GM11168 (cell line): Measurements from ENCODE around the gene SPOCK3.
"Not testable (repeated sequence)": the region's sequence is repeated elsewhere in the genome, so short reads cannot be mapped to it uniquely, and the experiment has no call there.

Experiments
- in situ Hi-C: fragments of 300-500 bp; cut with MboI; formaldehyde crosslinking; loops from one replicate; pipeline ENCODE4 v1.12.0; 2022; ENCODE audit warnings: low sequenced_read_pairs; ENCODE audit not compliant: unreplicated experiment

SPOCK3 gene

DNA sequence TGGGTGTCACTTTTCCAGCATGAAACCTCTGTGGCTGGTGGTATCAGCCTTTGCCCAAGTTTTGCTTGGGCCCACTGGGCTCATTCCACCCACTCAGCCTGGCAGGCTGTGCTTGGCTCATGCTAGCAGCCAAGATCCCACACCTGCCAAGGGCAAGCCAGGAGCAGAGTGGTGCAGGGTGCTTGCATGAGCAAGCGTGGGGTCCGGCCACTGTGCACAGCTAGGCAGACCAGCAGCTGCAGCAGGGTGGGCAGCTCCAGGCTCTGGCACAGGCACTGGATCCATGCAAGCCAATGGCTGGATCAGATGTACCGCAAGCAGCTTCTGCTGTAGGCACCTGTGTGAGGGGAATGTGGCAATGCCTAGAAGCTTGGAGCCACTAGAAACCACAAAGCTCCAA, 253.9 kb downstream of the SPOCK3 start:
- in situ Hi-C loops, result no loop called here

DNA sequence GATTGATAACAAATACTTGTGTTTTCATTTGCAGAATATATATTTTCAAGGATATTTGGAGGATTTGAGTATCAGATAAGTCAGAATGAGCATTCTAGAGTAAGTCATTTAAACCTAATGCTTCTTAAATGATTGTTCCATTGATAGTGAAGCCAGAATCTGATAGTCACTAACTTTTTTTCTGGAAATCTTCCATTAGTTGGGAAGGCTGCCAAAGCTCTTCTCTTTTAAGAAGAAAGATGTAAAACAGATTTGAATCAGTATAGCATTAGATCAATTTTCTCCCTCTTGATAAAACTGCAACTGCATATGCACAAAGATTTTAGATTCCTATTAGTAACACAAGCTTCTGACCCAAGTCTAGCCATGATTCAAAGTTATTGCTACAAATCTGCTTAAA, 256.7 kb downstream of the SPOCK3 start:
- in situ Hi-C loops, result no loop called here

DNA sequence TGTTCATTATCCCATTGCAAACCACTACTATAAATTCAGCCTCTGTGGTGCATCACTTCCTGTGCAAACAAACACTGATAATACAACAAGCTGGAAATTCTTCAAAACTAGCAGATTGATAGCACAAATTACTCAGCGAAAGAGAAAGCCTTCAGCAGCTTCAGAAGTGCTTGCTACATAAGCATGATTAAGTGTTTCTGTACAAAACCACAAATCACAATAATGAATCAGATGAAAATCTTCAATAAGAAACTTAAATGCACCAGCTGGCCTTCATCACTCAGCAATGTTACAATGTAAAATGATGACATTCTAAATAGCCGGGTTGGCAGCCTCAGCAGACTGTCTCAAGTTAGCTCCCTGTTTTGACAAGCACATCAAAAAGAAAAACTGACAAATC, 262.2 kb downstream of the SPOCK3 start:
- in situ Hi-C loops, result no loop called here

DNA sequence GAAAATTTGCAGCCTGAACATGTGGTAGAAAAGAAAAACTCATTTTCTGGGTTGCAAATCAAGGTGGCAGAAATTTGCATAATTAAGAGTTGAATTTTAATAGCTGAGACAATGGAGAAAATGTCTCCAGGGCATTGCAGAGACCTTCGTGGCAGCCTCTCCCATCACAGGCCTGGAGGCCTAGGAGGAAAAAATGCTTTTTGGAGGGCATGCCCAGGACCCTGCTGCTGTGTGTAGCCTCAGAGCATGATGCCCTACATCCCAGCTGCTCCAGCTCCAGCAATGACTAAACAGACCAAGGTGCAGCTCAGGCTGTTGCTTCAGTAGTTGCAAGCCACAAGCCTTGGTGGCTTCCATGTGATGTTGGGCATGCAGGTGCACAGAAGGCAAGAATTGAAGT, 266.1 kb downstream of the SPOCK3 start:
- in situ Hi-C loops, result not testable (repeated sequence)

DNA sequence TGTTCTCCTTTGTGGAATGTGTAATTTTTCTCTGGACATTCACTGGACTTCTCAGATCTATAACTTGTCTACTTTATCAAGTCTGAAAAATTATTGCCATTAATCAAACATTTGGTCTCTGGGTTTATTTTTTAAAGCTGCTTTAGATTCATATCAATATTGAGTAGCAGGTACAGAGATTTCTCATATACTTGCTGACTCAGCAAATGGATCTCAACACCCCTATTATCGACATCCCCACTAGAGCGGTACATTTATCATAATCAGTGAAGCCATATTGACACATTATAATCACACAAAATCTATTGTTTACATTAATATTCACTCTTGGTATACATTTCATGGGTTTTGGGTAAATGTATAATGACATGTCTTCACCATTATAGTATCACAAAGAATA, 268.7 kb downstream of the SPOCK3 start:
- in situ Hi-C loops, result no loop called here

DNA sequence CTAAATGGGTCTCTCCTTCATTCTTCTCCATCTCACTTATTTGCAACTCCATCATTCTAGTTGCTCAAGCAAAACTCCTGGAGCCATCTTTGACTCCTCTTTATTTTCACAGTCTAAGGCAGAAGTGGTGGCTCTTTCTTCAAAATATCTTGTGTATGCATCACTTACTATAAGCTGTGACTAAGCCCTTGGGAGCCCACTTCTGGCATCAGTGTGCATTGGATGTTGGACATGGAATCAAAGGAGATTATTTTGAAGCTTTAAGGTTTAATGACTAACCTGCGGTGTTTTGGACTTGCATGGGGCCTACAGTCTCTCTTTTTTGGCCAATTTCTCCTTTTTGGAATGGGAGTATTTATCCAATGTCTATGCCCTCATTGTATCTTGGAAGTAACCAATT, 276.8 kb downstream of the SPOCK3 start:
- in situ Hi-C loops, result no loop called here

DNA sequence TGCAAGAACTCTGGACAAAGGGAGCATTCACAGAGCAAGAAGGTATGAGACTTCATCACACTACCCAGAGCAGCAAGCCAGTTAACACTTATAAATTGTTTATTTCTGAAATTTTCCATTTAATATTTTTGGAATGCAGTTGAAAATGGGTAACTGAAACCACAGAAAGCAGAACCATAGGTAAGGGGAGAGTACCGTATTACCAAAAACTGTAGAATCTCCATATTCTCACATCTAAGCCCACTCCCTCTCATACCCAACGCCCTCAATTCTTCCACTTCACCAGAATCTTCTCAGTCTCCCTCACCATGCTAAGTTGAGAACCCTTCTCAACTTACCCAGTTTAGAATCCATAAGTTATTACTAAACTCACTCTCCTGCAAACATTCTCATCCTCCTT, 277.8 kb downstream of the SPOCK3 start:
- in situ Hi-C loops, result no loop called here

DNA sequence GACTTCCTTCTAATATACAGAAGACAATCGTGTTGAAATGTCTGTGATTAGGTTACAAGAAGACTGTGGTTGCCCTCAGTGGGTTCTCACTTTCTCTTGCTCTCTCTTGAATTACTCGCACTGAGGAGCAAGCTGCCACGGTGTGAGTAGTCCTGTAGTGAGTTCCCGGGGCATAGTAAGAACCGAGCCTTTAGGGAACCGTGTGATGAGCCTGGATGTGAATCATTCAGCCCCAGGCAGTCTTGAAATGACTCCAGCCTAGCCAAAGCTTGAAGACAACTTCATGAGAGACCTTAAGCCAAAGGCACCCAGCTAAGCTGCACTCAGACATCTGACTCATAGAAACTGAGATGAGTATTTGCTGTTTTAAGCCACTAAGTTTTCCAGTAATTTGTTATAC, 292.7 kb downstream of the SPOCK3 start:
- in situ Hi-C loops, result no loop called here

DNA sequence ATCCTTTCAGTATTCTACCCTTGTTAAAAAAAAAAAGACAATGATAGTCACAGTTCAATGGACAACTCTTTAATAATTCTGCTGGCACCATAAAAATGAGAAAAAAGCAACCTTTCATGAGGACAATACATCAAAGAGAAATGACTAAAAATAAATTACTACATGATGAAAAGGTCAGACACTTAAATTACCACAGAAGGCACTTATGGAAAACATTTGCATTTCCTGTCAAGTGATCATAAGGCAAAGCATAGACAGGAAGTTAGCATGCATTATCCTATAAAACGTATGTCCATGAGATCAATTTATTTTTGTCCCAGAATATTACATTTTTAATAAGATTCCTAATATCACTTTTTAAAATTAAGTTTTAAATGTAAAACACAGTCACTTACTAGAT, 303.8 kb downstream of the SPOCK3 start:
- in situ Hi-C loops, result no loop called here

DNA sequence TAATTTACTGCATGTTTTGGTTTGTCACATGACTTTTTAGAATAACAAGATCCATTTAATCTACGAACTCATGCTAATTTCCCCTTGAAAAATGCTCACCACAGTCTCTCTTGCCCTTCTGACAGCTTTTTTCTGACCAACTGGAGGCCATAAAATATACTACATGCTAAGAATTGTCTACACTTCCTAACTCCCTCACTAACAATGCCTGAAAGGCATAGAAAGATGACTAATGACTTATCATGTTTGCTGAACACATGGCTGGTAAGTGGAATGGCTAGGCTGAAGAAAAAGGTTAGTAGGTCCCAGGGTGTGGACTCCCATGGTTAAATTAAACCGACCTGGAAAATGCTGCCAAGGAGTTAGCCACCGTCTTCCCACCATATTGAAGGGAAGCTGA, 309.9 kb downstream of the SPOCK3 start:
- in situ Hi-C loops, result no loop called here

DNA sequence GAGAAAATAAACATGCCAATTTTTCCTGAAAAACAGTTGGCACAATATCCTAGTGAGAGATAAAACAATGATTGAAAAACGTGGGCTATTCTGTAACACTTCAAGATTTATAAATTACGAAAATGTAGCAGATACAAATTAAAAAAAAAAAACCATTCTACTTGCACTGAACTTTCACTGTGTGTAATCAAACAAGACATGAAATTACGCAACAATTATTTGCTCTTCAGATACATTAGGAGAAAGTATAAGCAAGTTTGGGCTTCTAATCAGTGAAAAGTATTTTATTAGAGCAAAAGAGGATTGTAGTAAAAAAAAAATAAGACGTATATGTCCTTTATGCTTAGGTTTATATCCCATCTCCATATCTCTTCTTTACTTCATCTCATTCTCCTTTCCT, 320.4 kb downstream of the SPOCK3 start:
- in situ Hi-C loops, result no loop called here

DNA sequence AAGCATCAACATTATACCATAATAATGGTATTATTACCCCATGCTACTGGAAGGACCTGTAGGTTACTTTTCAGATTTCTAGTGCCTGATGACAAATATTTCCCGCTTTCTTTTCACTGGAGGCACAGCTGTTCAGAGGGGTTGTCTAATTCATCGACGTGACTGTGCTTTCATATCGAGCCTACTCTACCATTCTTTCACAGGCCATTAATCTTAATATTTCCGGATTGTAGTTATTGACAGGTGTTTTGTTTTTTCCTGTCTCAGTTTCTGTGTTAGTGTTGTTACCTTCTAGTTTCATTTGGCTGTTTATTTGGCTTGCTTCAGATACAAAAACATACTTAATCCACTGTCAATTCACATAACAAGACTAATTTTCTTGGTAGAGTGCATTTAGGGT, 330.9 kb downstream of the SPOCK3 start:
- in situ Hi-C loops, result no loop called here

DNA sequence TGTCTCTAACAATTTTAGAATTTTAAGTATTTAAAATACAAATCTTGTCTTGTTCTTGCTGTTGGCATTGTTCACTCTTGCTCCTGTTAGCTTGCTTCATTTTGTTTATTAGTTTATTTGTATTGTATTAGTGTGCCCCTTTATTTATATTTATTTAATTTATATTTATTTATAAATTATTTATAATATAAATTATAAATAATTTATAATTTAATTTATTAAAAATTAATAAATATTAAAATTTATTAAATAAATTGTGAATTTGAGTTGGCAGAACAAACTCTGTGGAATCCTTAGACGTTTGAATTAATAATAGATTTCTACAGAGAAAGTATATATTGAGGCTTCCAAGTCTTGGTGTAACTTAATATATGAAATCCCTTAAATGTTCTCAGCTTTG, 331.4 kb downstream of the SPOCK3 start:
- in situ Hi-C loops, result no loop called here

DNA sequence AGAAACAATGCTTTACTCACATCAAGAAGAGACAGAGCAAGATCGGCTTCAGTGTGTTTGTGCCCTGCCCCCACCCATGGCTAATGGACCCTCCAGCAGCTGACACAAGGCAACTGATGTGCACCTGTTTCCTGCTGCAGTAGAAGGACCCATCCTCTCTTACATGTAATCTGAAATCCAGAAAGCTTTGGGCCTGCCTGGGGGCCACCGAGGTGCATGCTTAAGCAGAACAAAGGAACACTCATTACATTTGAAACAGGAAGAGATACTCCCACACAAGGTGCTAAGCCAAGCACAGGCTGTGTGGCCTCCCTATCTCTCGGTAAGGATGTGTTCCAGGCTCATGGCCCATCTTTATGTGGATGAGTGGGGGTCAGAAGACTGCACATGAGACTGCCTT, 338.0 kb downstream of the SPOCK3 start:
- in situ Hi-C loops, result no loop called here

DNA sequence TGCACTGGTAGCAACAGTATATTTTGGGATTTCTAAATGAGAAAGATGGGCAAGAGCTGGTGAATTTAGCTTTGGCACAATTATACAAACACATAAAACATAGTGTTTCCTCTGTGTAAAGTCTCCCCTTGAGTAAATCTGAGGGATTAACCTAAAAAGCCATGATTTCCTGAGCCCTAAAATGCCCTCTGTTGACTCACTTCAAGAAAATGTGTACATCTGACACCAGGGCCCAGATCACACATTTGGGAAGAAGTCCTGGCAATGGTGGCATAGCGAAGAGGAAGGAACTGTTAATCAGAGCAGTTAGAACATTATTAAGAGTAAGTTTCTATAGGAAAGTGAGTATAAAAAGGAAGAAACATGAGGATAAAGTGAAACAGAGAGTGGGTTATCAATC, 338.5 kb downstream of the SPOCK3 start:
- in situ Hi-C loops, result no loop called here

DNA sequence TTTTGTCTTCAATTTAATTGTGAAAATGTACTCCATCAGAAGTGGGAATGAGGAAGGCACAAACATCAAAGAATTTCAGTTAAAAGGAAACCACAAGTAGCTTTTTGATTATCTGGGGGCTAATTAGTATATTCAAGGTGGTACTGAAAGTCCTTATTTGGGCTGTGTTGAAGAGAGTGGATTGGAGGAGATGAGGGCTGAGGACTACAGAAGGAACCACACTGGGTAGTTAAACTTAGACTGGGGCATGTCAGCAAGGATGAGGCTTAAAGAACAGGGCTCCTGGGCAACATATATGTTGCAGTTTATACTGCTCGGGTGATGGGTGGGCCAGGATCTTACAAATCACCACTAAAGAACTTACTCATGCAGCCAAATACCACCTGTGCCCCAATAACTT, 346.8 kb downstream of the SPOCK3 start:
- in situ Hi-C loops, result no loop called here

DNA sequence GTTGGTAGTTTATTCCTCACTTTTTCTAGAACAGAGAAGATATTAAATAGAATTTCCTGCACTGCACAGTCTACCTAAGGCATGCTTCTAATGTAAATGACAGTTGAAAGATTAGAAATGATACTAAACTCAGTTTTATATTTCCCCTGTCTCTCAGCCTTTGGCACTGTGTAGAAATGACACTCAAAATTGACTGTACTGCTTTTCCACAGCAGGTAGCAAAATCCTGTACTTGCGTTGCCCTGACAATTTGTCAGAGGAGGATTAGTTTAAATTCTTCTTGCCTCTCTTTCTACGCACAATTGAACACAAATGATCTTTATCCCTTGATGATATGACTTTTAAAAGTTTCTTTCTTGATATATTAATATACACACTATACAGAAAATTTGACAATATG, 347.6 kb downstream of the SPOCK3 start:
- in situ Hi-C loops, result no loop called here

DNA sequence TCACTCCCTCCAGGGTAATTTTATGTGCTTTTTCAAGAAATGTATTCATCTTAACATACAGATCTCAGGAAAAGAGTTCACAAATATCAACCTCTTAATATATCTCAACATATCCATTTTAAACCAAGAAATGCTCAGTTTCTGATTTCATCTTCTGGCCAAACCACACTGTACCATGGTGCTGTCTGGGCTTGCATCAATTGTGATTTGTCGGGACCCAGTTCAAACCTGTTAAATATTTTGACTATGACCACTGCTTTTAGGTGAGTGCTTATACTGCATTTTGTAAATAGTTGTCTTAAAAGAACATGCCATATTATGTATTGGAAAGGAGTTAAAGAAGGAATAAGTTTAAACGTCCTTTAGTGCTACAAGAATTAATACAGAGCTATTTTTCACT, 352.1 kb downstream of the SPOCK3 start:
- in situ Hi-C loops, result no loop called here

DNA sequence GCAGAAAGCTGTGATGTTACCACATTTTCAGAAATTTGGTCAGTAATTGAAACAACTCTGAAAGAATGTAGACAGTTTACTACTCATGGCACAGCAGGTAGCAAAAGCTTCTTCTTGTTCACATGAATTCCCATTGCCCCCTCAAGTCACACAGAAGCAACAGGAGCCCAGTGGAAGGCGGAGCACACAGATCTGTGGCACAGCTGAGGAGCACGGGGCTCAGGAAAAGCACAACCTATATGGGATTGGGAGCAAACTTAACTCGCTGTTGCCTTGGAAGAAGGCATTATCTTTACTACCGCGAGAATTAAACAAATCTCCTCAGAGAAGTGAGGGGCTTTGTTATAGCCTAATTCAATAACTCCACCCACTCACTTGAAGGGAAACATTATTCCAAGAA, 358.5 kb downstream of the SPOCK3 start:
- in situ Hi-C loops, result no loop called here

DNA sequence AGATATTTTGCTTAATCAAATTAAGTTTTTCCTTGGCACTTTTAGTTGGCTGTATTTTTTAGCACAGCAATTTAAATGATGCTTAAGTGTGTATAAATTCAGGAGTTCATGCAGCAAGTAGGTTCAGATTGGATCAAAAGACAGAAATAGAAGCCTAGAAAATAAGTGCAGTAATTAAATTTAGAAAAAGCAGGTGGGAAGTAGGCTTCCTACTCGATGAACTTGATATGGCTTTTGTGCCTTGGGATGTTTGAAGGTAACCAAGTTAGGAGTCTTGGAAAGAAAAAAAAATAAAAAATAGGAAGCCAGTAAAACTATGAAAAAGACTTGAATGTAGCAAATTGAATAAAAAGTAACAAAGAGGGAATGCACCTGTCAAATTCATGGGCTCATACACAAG, 372.3 kb downstream of the SPOCK3 start:
- in situ Hi-C loops, result no loop called here

DNA sequence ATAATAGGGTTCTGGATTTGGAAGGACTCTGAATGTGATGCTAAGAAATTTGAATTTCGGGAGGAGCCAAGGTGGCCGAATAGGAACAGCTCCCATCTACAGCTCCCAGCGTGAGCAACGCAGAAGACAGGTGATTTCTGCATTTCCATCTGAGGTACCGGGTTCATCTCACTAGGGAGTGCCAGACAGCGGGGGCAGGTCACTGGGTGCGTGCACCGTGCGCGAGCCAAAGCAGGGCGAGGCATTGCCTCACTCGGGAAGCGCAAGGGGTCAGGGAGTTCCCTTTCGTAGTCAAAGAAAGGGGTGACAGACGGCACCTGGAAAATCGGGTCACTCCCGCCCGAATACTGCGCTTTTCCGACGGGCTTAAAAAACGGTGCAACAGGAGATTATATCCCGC, 383.9 kb downstream of the SPOCK3 start:
- in situ Hi-C loops, result not testable (repeated sequence)

DNA sequence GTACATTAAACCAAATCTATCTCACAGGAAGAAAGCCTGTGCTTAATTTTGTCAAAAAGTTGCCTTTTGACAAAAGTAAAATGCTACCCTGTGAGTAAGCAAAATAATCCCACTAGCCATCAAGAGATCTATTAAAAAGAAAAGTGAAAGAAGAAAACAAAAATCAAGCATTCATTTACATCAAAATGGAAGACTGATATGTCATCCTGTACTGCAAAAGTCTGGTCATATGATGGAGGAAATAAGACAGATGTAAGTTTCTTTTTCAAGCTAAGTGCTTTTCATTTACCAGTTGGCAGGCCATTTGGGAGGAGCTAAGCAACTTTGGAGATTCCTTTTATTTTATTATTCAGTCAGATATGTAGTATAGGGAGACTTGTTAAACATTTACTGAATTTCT, 387.4 kb downstream of the SPOCK3 start:
- in situ Hi-C loops, result no loop called here

DNA sequence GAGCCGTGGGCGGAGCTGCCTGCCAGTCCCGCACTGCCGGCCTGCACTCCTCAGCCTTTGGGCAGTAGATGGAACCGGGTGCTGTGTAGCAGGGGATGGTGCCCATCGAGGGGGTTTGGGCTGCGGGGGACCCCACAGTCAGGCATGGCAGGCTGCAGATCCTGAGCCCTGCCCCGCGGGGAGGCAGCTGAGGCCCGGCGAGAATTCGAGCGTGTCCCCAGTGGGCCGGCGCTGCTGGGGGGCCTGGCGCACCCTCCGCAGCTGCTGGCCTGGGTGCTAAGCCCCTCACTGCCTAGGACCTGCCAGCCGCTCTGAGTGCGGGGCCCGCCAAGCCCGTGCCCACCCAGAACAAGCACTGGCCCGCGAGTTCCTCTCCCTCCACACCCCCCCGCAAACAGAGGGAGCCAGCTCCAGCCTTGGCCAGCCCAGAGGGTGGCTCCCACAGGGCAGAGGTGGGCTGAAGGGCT, 391.5 kb downstream of the SPOCK3 start:
- in situ Hi-C loops, result no loop called here
